ENCODE results near the gene TRPM7. TPM values are rescaled to one million over a fixed set of nuclear protein-coding genes. Genes with fewer than 3 reads are reported as not detected.

The TRPM7 gene
- total and polyA plus RNA-seq, 9 of the 15 experiments (the other 6 are each of a cell fraction or from before 2014, with no cell fraction given), result 12.3 to 59.2 (median 31.5) TPM

DNA sequence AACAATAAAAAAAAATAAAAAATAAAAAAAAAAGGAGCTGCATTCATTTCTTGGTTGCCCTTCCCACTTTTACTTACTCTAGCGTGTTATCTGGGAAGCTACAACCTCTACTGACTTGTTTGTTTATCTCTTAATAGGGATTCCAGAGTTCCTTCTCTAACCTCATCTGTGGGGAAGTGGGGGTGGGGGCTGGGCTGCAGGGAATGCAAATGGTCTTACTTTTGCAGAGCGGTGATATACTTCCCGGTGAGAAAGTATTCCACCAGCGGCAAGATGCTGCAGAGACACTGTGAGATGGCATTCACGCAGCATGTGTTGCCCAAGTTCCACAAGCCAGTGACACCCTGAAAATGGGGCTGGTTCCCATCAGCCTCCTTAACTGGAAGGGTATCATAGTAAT, 142.2 kb downstream of the TRPM7 start:
- peak; percentile 14; the same call in 2 of the 3 replicates for ATAC-seq
- no TSS peak for BruUV-seq (replicated peaks)
- CTCF ChIA-PET (ENCODE audit: low intra/inter-chr PET ratio), result no interaction called here
- POLR2A ChIA-PET, result interaction anchor here (0.7 to 1.4 kb wide), 5 partner anchors 10 to 111 kb away, joined by 3 to 4 read pairs (median 3); no protein-coding TSS in a partner anchor
- H3K4me1 ChIP-seq (replicated peaks in 1 of 2; ENCODE audit: control insufficient read depth in 2 of 2, insufficient read depth in 2 of 2, low read length in 2 of 2), result peaks cover 10 to 12% of the 10 kb centered on the region in 2 experiments; a peak in 4 of 5 replicates
- H3K4me3 ChIP-seq, result no peak overlapping the region
- no peaks in the 10 kb centered on the region for H3K9me3 ChIP-seq (replicated peaks; ENCODE audit: control insufficient read depth, insufficient read depth, low read depth, low read length)
- H2AFZ ChIP-seq (ENCODE audit: low read depth, low read length), result peak overlapping the region; percentile 2
- intact Hi-C loops (cut with micrococcal nuclease) (no loop called here), in situ Hi-C loops (cut with MboI) (no loop called here)
- H3K4me2 ChIP-seq (ENCODE audit: insufficient read depth, low read length), result peak overlapping the region; percentile 19; the same call in 1 of the 2 replicates
- H3K27me3 ChIP-seq (ENCODE audit: control insufficient read depth in 2 of 2, insufficient read depth in 2 of 2, low read length in 2 of 2), result no peaks in the 10 kb centered on the region
- no peak for FAIRE-seq
- no peaks in the 10 kb centered on the region for H4K20me1 ChIP-seq (replicated peaks; ENCODE audit: control insufficient read depth, insufficient read depth, low read length)
- H3K36me3 ChIP-seq (ENCODE audit: control insufficient read depth, insufficient read depth, low read length), result no peaks in the 10 kb centered on the region
- H3K9me1 ChIP-seq (ENCODE audit: control insufficient read depth, insufficient read depth, low read length), result no peaks in the 10 kb centered on the region
- TF ChIP-seq, protein P1, sequence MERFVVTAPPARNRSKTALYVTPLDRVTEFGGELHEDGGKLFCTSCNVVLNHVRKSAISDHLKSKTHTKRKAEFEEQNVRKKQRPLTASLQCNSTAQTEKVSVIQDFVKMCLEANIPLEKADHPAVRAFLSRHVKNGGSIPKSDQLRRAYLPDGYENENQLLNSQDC (CRISPR knock-in tag; IDR thresholded peaks at IDR 0.05), result no peak
- peak; percentile 19; the same call in 1 of the 2 replicates for TF ChIP-seq ARID1B (IDR thresholded peaks at IDR 0.05)
- TF ChIP-seq BHLHE40 (IDR thresholded peaks at IDR 0.05; ENCODE audit: low read length), result no peak
- TF ChIP-seq ZNF184 (CRISPR knock-in tag; IDR thresholded peaks at IDR 0.05), result no peak
- TF ChIP-seq EP300 (IDR thresholded peaks at IDR 0.05; ENCODE audit: low read length), result no peak
- no peak for TF ChIP-seq JUND (IDR thresholded peaks at IDR 0.05; ENCODE audit: borderline replicate concordance, low read depth, low read length)
- 0 out of 3 replicates have a peak, but pooled peaks have one; percentile 8 for TF ChIP-seq JUND (tag; IDR thresholded peaks at IDR 0.05; ENCODE audit: borderline replicate concordance, low read depth, low read length)
- TF ChIP-seq RCOR1 (IDR thresholded peaks at IDR 0.05; ENCODE audit: borderline replicate concordance in 1 of 2, low read depth in 2 of 2, low read length in 2 of 2), result 0 out of 4 replicates have a peak, but pooled peaks of 1 of the 2 experiments have one; percentile 24
- peak; percentile 73; the same call in 1 of the 2 replicates for TF ChIP-seq SPI1 (IDR thresholded peaks at IDR 0.05; ENCODE audit: borderline replicate concordance, low read depth, low read length)
- TF ChIP-seq TEAD4 (IDR thresholded peaks at IDR 0.05; ENCODE audit: low read length), result peak; percentile 43; the same call in 1 of the 2 replicates
- no peak for TF ChIP-seq TEAD4 (CRISPR knock-in tag; IDR thresholded peaks at IDR 0.05; ENCODE audit: borderline replicate concordance)
- TF ChIP-seq, protein P2, sequence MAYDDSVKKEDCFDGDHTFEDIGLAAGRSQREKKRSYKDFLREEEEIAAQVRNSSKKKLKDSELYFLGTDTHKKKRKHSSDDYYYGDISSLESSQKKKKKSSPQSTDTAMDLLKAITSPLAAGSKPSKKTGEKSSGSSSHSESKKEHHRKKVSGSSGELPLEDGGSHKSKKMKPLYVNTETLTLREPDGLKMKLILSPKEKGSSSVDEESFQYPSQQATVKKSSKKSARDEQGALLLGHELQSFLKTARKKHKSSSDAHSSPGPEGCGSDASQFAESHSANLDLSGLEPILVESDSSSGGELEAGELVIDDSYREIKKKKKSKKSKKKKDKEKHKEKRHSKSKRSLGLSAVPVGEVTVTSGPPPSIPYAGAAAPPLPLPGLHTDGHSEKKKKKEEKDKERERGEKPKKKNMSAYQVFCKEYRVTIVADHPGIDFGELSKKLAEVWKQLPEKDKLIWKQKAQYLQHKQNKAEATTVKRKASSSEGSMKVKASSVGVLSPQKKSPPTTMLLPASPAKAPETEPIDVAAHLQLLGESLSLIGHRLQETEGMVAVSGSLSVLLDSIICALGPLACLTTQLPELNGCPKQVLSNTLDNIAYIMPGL (CRISPR knock-in tag; IDR thresholded peaks at IDR 0.05), result no peak
- 0 out of 2 replicates have a peak, but pooled peaks have one; percentile 21 for TF ChIP-seq SMARCA4 (IDR thresholded peaks at IDR 0.05)
- TF ChIP-seq KLF1 (tag; IDR thresholded peaks at IDR 0.05), result no peak
- TF ChIP-seq FOXJ2 (tag; IDR thresholded peaks at IDR 0.05), result 0 out of 2 replicates have a peak, but pooled peaks have one; percentile 29
- no peak for TF ChIP-seq FOS (IDR thresholded peaks at IDR 0.05; ENCODE audit: extremely low read depth, insufficient read length)
- no peak for TF ChIP-seq SREBF2 (CRISPR knock-in tag; IDR thresholded peaks at IDR 0.05)
- 0 out of 2 replicates have a peak, but pooled peaks have one; percentile 21 for TF ChIP-seq SMARCE1 (IDR thresholded peaks at IDR 0.05)
- TF ChIP-seq ZNF212 (CRISPR knock-in tag; IDR thresholded peaks at IDR 0.05), result no peak
- TF ChIP-seq BRCA1 (IDR thresholded peaks at IDR 0.05), result no peak
- TF ChIP-seq BRCA1 (CRISPR knock-in tag; IDR thresholded peaks at IDR 0.05), result peak; percentile 43; the same call in 1 of the 2 replicates
- no peak for TF ChIP-seq ZNF785 (CRISPR knock-in tag; IDR thresholded peaks at IDR 0.05)
- no peak for TF ChIP-seq MYC (IDR thresholded peaks at IDR 0.05; ENCODE audit: low read depth, low read length)
- no peak for TF ChIP-seq MYC (CRISPR knock-in tag; IDR thresholded peaks at IDR 0.05; ENCODE audit: borderline replicate concordance, low read depth)
- TF ChIP-seq TCF7L2 (IDR thresholded peaks at IDR 0.05; ENCODE audit: low read depth, low read length), result no peak
- TF ChIP-seq ZNF324 (CRISPR knock-in tag; IDR thresholded peaks at IDR 0.05), result no peak
- H3K9ac ChIP-seq (ENCODE audit: insufficient read depth in 1 of 2, low read depth in 2 of 2, low read length in 2 of 2), result no peak overlapping the region
- WGBS (ENCODE audit: insufficient coverage, low coverage, missing lambda C conversion rate), result 15% methylated on average over 5 of the region's 5 CpGs
- DNase-seq (ENCODE audit: extremely low read depth in 1 of 4, low spot score in 3 of 4), result peak in 1 of 4 experiments; percentile 14
- no peaks in the 10 kb centered on the region for H3K79me2 ChIP-seq (ENCODE audit: control insufficient read depth, insufficient read depth, low read length)
- H3K27ac ChIP-seq (ENCODE audit: extremely low read depth, low read depth, low read length), result no peak overlapping the region
